ENCODE data around the gene ELAPOR2.
"Not testable (repeated sequence)": the region's sequence is repeated elsewhere in the genome, so short reads cannot be mapped to it uniquely, and the experiment has no call there.

ELAPOR2 gene

DNA sequence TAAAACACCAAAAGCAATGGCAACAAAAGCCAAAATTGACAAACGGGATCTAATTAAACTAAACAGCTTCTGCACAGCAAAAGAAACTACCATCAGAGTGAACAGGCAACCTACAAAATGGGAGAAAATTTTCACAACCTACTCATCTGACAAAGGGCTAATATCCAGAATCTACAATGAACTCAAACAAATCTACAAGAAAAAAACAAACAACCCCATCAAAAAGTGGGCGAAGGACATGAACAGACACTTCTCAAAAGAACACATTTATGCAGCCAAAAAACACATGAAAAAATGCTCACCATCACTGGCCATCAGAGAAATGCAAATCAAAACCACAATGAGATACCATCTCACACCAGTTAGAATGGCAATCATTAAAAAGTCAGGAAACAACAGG, 14.7 kb downstream of the ELAPOR2 start:
- DNase-seq: not testable (repeated sequence)

- DNase-seq: not testable (repeated sequence)
Observed at GRCh38 chr7:87041586-87041985, 17.9 kb downstream of the ELAPOR2 start.

GRCh38 chr7:87039691-87040299, 19.7 kb downstream of the ELAPOR2 start:
- DNase-seq: not testable (repeated sequence)

GRCh38 chr7:87038993-87039690, 20.3 kb downstream of the ELAPOR2 start:
- DNase-seq: no peak

DNA sequence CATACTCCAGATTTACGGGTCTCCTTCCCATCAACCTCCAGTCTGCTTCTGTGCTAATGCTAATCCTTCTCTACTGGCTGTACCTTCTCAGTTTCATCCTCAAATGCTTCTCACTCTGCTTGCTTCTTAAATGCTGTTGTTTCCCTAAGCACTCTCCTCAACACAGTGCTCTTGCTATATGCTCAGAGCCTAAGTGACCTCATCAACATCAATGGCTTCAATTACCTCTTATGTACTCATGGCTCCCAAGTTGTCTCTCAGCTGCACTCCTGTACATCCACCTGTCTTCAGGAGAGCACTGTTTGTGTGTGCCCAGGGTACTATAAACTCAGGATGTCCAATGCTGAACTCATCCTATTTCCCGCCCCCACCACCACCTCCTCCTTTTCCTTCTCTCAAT, 22.5 kb downstream of the ELAPOR2 start:
- no peak for DNase-seq

DNA sequence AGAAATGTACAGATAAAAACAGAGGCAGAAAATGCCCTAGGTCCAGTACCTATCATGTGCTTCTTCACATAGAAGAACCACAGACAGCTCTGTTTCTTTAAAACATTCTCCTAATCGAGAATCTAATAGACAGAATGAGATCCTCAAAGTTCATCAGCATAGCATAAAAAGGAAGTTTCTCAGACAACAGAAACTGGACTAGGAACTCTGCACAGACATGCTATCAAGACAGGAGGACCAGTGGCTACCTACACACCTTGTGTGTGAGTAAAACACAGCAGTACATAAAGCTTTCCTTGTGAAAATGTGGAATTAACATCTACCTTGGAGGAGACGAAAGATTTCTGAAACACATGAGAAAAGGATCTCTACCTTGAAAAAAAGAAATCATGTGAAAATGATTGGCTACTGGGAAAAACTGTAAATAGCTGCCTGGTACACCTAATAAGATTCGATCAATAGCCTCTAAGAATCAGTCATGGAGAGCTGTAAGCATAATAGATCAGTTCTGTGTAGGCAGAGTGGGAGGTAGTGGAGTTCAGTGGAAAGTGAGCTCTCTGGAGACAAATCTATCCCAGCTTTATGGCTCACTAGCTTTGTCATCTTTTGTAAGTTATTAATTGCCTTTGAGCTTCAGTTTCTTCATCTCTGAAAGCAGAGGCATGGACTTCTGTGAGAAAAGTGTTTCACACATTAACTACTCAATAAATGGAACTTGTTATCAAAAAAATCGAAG, 26.7 kb downstream of the ELAPOR2 start:
- DNase-seq: no peak

DNA sequence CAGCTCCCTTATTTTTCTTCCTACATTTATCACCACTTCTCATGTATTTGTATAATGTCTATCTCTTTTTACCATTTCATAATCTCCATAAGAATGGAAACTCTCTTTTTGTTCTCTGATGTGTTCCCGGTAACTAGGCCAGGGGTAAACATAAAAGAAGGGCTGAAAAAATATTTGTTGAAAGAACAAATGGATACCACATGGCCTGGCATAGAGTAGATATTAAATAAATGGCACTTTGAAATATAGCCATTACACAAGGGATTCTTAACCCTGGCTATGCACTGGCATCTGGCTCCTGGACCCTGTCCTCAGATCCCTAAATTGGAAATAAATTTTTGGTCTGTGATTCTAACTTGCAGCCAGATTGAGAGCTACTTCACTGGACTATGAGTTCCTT, 30.4 kb downstream of the ELAPOR2 start:
- DNase-seq: no peak

- DNase-seq: no peak
Observed at GRCh38 chr7:87028636-87029035, 30.8 kb downstream of the ELAPOR2 start.

DNA sequence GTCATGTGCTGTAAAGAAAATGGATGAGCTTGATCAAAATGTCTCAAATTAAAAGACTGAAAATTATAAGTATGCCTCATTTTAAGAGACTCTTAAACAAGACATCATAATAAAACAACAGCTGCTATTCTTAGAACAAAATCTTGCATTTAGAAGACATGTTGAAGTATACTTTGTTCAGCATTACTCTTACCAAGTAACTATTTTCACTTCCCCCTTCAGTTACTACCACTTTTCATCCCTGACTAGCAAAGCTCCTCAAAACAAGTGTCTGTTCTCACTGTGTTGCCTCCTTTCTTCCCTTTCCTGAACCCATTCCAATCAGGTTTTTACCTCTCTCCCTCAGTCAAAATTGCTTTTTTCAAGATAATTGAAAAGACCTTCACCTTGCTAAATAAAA, 31.6 kb downstream of the ELAPOR2 start:
- DNase-seq: no peak

GRCh38 chr7:87021285-87021684, 38.2 kb downstream of the ELAPOR2 start:
- no peak for DNase-seq

DNA sequence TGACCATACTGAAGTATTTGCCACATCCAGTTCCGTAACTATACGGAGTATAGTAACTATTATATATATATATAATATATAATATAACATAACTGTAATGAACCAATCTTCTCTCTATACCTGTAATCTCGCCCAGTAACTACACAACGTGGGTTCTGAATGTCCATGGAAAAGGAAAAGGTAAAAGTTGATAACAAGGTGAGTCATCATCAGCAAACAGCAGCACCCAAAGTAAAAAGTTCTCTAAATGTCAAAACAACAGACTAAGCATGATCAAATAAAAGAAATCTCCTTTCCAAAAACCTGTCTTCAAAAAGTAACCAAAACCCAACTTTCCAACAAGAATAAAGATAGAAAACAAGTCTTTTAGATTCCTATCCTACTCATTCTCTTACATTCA, 42.8 kb downstream of the ELAPOR2 start:
- DNase-seq: no peak

DNA sequence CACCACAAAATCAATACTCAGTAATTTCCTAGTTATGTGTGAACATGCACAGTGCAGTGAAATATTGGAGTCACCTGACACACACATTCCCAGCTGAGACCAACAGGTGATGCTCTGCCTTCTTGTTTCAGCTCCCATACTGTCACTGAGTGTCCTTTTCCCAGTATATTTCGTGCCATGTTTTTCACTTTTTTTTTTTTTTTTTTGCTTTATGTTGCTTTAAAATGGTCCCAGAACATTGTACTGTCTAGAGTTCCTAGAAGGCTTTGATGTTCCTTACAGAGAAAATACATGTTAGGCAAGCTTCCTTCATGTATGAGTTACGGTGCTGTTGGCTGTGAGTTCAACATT, 45.6 kb downstream of the ELAPOR2 start:
- no peak for DNase-seq

DNA sequence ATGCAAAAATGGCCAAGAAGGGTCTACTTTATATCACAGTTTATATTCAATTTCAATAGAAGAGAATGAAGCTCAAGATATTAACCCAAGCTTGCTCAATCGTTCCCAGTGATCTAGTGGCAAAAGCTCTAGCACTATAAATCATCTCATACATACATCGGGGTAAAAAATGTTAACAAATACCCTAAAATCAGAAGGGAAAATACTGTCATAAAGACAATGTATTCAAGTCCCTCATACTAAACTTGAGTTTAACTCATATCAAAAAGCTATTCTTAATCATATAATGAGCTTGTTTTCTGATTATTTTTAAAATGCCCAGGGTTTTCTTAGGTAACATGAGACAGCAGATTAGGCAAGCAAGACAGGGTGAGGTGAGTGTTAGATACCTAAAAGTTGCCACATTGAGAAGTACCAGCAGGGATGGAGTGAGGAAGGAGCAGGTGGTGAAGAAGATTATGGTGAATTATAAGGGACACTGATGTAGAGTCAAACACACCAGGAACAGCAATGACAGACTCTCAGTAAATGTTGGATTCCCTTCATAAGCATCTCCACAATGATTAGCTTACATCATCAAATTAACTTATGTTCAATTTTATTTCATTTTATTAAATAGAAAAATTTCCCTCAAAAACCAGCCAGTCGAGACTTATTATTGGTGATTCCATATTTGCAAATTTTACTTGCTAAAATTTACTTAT, 46.2 kb downstream of the ELAPOR2 start:
- DNase-seq: no peak
